GM18526 (cell line): ENCODE measurements around the gene SECTM1.
A peak's percentile ranks its signal among the peaks of the same experiment; 100 is the strongest.

ENCODE experiments used
- POLR2A ChIP-seq: IDR thresholded peaks from 3 replicates; pipeline ENCODE4 v1.6.1; 2011; ENCODE audit not compliant: insufficient read length; ENCODE audit errors: extremely low read depth

Gene SECTM1

DNA sequence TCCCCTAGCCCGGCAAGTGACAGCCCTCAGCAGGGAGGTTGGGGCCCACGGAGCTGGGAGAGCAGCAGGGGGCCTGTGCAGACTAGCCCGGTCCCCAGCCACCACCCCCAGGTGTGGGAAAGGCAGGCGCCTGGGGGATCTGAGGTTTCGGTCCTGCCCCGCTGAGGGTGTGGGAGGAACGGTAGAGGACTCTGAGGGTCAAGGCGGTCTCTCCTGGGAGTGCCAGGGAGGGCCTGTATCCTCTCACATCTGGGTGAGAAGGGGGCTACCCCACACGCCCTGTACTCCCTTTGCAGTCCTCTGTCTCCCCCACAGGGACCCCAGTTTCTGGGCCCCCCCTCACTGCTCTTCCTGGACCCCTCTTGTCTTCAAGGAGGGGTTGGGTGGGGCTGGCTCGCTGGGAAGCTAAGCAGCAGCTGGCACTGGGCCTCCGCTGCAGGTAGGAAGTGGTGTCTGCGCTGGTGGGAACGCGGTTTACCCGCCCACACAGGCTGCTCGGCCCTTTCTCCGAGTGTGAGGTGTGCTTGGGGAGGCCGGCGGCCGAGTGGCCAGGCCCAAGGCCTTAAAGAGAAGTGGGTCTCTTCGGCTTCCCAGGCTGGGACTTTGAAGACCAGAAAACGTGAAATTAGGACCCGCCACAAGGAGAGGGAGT lies 31.5 kb downstream of the SECTM1 start:
- TF ChIP-seq POLR2A = no peak

DNA sequence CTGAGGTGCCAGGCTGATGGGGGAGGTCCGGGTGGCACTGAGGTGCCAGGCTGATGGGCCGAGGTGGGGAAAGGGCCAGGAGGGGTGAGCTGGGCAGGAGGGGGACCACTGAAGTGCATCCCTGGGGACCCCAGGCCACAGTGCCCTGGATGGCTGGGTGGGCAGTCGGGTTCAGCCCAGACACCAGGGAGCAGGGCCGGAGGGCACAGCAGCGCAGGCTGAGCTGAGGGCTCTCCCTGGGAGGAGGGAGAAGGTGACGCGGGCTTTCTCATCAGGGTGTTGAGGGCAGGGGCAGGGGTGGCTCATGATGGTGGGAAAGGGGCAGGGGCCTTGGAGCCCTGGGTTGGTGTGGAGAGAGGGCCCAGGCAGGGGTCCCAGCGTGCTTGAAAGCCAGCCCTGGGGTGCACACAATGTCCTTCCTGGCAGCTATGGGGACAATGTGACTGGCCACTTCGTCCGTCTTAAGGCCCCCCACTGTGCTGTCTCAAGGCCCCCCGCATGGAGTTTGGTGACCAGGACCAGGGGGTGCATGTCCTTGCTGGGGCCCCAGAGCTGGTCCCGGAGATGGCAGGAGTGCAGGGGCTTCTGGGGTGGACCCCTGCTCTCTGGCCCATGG lies 32.2 kb downstream of the SECTM1 start:
- TF ChIP-seq POLR2A = no peak

DNA sequence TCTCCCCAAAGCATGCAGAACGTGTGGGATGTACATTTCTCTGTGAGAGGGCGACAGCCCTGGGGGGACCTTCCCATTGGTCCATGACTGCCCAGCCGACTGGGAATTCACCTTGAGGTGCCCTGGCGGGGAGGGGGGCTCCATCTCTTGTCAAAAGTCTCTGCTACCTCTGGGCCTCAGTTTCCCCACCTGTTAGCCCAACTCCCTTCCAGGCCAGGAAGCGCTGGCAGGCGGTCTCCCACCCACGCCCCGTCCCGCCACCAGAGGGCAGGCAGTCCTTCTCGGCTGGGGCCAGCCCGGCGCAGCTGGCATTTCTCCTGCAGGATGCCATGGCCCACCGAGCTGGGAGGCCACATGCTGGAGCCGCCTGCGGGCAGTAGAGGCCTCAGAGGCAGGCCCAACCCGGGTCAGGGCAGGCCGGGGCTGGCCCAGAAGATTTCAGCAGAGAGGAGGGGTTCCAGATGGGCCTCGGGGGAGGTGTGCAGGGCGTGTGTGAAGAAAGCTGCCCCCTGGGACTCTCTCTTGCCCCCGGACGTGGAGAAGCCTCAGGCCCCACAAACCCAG lies 32.8 kb downstream of the SECTM1 start:
- TF ChIP-seq POLR2A = no peak

DNA sequence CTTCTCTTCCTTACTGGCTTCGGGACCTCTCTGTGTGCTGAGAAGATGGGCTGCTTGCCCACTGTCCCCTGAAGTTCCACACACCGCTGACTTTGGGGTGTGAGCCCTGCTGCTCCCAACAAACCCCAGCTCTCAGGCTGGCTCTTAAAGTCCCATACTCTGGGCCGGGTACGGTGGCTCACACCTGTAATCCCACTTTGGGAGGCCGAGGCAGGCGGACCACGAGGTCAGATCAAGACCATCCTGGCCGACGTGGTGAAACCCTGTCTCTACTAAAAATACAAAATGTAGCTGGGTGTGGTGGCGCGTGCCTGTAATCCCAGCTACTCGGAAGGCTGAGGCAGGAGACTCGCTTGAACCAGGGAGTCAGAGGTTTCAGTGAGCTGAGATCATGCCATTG lies 33.3 kb downstream of the SECTM1 start:
- TF ChIP-seq POLR2A = no peak

DNA sequence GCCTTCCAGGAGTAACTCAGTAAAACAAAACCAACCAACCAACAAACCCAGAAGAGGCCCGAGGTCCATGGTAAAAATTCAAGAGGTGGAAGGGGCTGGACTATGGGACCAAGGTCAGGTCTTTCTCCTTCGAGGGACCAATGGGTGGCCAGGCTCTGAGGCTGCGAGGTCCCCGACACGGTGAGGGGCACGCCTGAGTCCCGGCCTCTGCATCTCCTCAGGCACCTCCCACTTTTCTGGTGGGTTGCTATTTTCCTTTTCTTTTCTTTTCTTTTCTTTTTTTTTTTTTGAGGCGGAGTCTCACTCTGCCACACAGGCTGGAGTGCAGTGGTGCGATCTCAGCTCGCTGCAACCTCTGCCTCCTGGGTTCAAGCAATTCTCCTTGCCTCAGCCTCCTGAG lies 34.1 kb downstream of the SECTM1 start:
- no peak for TF ChIP-seq POLR2A

DNA sequence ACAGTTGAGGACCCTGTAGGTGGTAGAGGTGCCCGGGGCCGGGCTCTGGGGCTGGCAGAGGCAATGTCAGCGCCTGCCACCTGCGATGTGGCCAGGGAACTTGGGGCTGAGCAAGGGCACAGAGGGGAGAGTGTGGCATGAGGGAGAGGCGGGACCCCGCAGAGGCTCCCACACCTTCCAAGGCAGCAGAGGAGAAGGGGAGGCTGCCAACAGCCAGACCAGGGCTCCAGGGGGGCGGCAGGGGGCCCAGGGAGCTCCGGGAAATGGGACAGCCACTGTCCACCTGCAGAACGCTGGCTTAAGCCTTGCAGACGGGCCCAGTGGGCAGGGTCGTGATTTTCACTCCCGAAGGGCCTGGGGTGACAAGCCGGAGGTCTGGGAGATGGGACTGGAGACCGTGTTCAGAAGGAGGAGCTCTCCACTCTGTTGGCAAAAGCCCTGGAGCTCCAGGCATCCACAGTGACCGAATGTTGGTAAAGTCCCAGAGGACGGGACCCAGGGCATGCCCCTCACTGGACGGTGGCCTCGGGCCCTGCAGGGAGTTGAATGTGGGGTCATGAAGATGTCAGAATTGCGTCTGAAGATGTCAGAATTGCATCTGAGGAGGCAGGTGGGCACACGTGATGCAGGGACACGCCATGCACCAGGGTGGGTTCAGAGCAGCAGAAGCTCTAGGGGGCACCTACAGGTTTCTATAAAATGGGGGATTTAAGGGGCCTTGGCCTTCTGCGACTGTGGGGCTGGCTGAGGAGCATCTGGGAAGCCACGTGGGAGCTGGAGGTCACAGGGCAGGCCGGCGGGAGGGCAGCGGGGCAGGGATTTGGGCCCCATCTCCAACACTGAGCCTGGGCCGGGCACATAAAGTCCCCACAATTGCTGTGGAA lies 34.8 kb downstream of the SECTM1 start:
- TF ChIP-seq POLR2A = no peak

DNA sequence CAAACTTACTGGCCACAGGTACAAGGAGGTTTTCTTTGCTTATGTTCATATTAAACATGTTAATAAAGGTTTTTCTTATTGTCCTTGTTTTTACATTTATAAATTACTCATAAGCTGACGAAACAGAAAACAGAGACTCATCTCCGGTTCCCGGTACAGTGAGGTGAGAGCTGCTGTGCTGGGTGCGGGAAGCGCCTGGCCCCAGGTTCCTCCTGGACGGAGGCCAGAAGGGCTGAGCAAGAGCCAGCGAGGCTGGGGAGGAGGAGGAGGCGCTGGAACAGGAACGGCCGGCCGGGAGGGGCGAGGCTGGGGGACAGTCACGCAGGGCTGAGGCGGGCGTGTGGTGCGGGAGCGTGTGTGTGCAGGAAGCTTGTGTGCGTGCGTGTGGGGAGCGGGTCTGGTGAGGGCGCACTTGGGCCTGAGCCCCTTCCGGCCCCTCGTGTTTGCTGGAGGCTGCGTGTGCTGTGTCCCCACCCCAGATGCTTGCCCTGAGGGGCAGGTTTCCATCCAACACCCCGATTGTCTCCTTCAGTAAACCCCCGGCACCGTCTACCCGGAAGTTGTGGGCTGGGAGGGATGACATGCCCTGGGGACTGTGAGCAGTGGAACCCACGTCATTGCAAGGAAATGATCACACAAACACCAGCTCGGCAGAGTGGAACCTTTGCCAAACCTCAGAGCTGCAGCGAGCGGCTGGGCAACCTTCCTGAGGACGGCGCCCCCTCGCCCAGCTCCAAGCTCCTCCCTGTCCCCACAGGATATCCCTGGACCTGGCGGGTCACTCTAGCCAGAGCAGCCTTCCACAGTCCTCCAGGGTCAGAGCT lies 35.6 kb downstream of the SECTM1 start:
- peak; percentile 82 for TF ChIP-seq POLR2A

DNA sequence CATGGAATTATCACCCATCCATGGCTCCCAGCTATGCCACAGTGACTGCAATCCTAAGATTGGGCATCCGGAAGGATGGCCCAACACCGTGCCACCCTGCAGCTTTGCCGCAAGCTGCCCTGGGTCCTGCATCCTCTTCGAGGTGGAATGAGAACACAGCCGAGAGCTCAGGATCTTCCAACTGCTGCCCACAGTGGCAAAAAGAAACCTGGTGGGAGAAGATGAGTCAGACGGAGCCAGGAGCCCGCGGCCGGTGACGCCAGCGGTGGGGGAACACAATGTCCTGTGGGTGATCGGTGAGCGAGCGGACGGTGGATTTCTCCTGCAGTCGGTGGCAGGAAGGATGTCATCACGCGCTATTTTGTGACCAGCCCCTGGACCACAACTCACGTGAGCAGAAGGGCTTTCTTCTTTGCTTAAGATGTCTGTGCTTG lies 36.3 kb downstream of the SECTM1 start:
- peak; percentile 38 for TF ChIP-seq POLR2A

DNA sequence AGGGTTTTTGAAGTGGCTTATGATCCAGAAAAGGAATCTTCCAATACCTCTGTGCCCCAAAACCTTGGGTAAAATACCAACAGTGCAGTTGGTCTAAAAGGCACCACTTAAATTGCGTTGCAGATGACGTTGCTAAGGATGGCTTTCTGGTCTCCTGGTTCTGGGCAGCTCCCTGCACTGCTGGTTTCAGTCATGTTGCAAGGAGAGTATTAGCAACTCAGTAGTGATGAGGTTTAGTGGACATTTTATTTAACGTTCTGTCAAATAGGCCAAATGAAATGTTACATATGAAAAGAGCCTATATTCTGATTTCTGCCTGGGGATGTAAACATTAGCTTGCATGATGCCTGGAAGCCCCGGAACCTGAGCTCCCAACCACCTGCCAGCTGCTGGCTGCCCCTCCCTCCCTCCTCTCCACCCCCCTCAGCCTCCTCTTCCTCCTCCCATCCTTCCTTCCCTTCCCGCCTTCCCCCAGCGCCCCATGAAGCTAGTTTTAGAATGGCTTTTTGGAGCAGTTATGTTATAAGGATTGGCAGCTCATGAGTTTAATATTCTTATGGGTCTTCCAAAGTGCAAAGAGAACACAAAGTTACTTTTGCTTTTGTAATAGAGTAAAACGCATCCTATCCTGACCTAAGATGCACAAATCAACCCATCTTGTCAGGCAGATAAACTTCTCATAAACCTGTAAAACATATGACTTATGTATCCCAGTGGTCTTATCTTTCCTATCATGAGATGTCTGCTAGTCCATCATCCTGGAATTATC lies 36.9 kb downstream of the SECTM1 start:
- no peak for TF ChIP-seq POLR2A

DNA sequence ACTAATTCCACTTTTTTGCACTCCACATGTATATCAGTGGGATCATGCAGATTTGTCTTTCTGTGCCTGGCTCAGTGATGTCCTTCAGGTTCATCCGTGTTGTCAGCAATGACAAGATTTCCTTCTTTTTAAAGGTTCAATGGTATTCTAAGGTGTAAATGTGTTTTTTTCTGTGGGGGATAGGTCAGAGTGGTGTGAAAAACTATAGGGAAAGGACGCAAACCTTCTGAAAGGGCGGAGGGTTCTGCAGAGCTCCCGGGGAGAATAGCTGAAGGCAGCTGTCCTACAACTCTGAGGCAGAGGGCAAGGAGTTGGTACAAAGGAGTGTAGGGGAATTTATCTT lies 38.1 kb downstream of the SECTM1 start:
- TF ChIP-seq POLR2A = no peak

DNA sequence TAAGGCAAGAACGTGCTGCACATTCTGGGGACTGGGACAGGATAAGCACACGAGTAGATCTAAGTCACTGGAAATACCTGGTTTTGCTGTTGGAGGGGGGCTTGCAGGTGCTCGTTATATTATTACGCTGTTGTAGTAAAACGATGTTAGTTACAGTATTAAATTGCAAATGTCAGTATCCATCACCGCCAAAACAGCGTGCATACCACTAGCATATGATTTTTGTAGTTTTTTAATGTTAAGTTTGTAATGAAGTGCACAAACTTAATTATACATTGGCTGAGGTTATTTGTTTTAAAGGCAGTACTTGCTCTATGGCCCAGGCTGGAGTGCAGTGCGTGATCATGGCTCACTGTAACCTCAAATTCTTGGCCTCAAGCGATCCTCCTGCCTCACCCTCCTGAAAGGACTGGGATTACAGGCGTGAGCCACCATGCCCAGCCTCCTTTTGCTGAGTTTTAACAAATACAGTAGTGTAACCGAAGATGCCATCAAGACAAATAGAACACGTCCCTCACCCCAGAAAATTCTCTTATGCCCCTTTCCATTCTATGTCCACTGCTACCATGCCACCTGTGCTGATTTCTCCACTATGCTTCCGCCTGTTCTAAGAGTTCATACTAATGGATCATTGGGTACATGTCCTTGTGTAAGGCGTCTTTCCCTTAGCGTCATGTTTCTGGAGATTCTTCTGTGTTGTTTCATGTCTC lies 39.3 kb downstream of the SECTM1 start:
- TF ChIP-seq POLR2A = no peak

DNA sequence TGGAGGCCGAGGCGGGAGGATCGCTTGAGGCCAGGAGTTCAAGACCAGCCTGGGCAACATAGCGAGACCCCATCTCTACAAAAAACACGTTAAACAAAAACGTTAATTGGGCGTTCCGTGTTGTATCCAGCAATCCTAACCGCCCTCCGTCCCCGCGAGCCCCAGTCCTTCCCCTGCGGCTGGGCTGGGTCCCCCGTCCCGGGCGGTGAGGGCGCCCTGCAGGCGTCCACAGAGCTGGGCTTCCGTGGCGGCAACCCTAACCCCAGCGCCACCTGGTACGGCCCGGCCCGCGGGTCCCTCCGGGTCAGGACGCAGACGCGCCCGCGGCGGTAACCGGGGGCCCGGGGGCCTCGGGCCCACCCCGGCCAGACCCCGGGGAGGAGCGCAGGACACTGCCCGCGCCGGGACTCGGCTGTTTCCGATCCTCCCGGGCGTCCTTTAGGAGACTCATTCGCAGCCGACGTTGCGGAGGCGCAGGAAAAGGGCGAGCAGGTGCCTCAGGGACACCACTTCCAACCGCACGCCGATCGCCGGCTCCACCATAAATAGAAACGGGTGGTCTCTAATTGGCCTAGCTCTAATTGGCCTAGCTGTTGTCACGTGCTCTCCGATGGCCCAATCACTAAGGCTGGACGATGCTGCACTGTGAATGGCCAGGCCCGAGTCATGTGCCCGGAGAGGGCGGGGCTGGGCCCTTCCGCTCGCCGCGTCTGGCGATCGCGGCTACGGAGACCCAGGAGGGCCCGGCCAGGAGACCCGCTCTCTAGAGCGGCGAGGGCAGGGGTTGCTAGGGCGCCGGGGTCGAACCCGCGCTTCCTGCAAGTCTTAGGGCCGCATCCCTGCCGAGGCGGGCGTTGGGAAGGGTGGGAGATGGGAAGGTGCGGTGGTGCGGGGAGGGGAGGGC lies 41.1 kb downstream of the SECTM1 start:
- peak; percentile 93 for TF ChIP-seq POLR2A
